ENCODE results near the gene ERICH6B. TPM values are rescaled to one million over a fixed set of nuclear protein-coding genes. Genes with fewer than 3 reads are reported as not detected.

Gene ERICH6B
- polyA plus RNA-seq, 3 donors, result not detected

GRCh38 chr13:45501175-45501526, 114.4 kb downstream of the ERICH6B start:
- no peaks in the 10 kb centered on the region for H3K79me2 ChIP-seq (ENCODE audit: insufficient read depth, low read length)
- H3K4me3 ChIP-seq (replicated peaks in 1 of 3; ENCODE audit: low read depth in 2 of 3, low read length in 3 of 3), result no peak overlapping the region
- H3K36me3 Mint-ChIP-seq, result peaks cover 71 to 84% of the 10 kb centered on the region in 2 donors
- H3K36me3 ChIP-seq (replicated peaks in 1 of 2; ENCODE audit: control insufficient read depth in 1 of 2, insufficient read depth in 2 of 2, low read length in 2 of 2), result peaks cover 73 to 91% of the 10 kb centered on the region in 2 donors
- H3K4me1 Mint-ChIP-seq, result peaks cover 6% of the 10 kb centered on the region
- WGBS (ENCODE audit: insufficient coverage), result no CpG with 5 or more reads among the region's 1 CpG
- no peak for TF ChIP-seq CTCF (IDR thresholded peaks at IDR 0.05)
- DNase-seq, result no peak
- H3K4me3 Mint-ChIP-seq, result no peak overlapping the region
- H3K4me2 ChIP-seq (replicated peaks; ENCODE audit: extremely low read depth, low read length, poor library complexity, severe bottlenecking), result no peak overlapping the region
- H3K27me3 ChIP-seq (ENCODE audit: control insufficient read depth in 2 of 2, insufficient read depth in 2 of 2, low read length in 2 of 2), result no peaks in the 10 kb centered on the region
- no peaks in the 10 kb centered on the region for H4K20me1 ChIP-seq (ENCODE audit: insufficient read depth, low read length)
- peaks cover 0 to 1% (median 0%) of the 10 kb centered on the region in 3 donors for H3K27me3 Mint-ChIP-seq (ENCODE audit: low read depth in 3 of 3)
- H3K9me3 Mint-ChIP-seq, result peaks cover 0 to 3% (median 0%) of the 10 kb centered on the region in 7 donors
- H3K27ac Mint-ChIP-seq, result peak overlapping the region in 2 of 7 donors; percentile 10 to 27
- no peaks in the 10 kb centered on the region for H3K9me3 ChIP-seq (replicated peaks in 1 of 2; ENCODE audit: control insufficient read depth in 1 of 2, insufficient read depth in 1 of 2, low read length in 2 of 2)
- peak overlapping the region in 1 of 2 donors; percentile 25 for H3K27ac ChIP-seq (ENCODE audit: low read depth in 1 of 2, low read length in 2 of 2)
- no peak overlapping the region for H2AFZ ChIP-seq (ENCODE audit: insufficient read depth, low read depth, low read length, poor library complexity, severe bottlenecking)
- no peaks in the 10 kb centered on the region for H3K4me1 ChIP-seq (ENCODE audit: control insufficient read depth in 1 of 2, insufficient read depth in 2 of 2, low read length in 2 of 2)
- intact Hi-C loops (cut with micrococcal nuclease), result no loop called here
- no peak overlapping the region for H3K9ac ChIP-seq (ENCODE audit: insufficient read depth, low read length, poor library complexity, severe bottlenecking)

- H3K79me2 ChIP-seq (ENCODE audit: insufficient read depth, low read length), result no peaks in the 10 kb centered on the region
- intact Hi-C loops (cut with micrococcal nuclease), result no loop called here
- Mint-ChIP-seq H3K4me1 (peaks cover 6% of the 10 kb centered on the region), H3K36me3 (peaks cover 72 to 83% of the 10 kb centered on the region in 2 donors), H3K4me3 (no peak overlapping the region), H3K27me3 (ENCODE audit: low read depth in 3 of 3) (peaks cover 0 to 1% (median 0%) of the 10 kb centered on the region in 3 donors), H3K9me3 (peaks cover 0 to 3% (median 0%) of the 10 kb centered on the region in 7 donors), H3K27ac (peak overlapping the region in 2 of 7 donors; percentile 10 to 27)
- no peak for TF ChIP-seq CTCF (IDR thresholded peaks at IDR 0.05)
- H4K20me1 ChIP-seq (ENCODE audit: insufficient read depth, low read length), result no peaks in the 10 kb centered on the region
- H3K9ac ChIP-seq (ENCODE audit: insufficient read depth, low read length, poor library complexity, severe bottlenecking), result no peak overlapping the region
- peak overlapping the region in 1 of 2 donors; percentile 25 for H3K27ac ChIP-seq (ENCODE audit: low read depth in 1 of 2, low read length in 2 of 2)
- no peaks in the 10 kb centered on the region for H3K9me3 ChIP-seq (replicated peaks in 1 of 2; ENCODE audit: control insufficient read depth in 1 of 2, insufficient read depth in 1 of 2, low read length in 2 of 2)
- peaks cover 73 to 91% of the 10 kb centered on the region in 2 donors for H3K36me3 ChIP-seq (replicated peaks in 1 of 2; ENCODE audit: control insufficient read depth in 1 of 2, insufficient read depth in 2 of 2, low read length in 2 of 2)
- DNase-seq, result no peak
- H2AFZ ChIP-seq (ENCODE audit: insufficient read depth, low read depth, low read length, poor library complexity, severe bottlenecking), result no peak overlapping the region
- H3K27me3 ChIP-seq (ENCODE audit: control insufficient read depth in 2 of 2, insufficient read depth in 2 of 2, low read length in 2 of 2), result no peaks in the 10 kb centered on the region
- WGBS (ENCODE audit: insufficient coverage), result no CpG with 5 or more reads among the region's 4 CpGs
- H3K4me1 ChIP-seq (ENCODE audit: control insufficient read depth in 1 of 2, insufficient read depth in 2 of 2, low read length in 2 of 2), result no peaks in the 10 kb centered on the region
- H3K4me2 ChIP-seq (replicated peaks; ENCODE audit: extremely low read depth, low read length, poor library complexity, severe bottlenecking), result no peak overlapping the region
- H3K4me3 ChIP-seq (replicated peaks in 1 of 3; ENCODE audit: low read depth in 2 of 3, low read length in 3 of 3), result no peak overlapping the region
Observed at GRCh38 chr13:45500492-45501174, 114.9 kb downstream of the ERICH6B start.
